H9 (cell line): ENCODE results near the gene SLC30A1. TPM values are rescaled to one million over a fixed set of nuclear protein-coding genes. Genes with fewer than 3 reads are reported as not detected.
A peak's percentile ranks its signal among the peaks of the same experiment; 100 is the strongest.

Source experiments
- DNase-seq: peaks from one replicate; pipeline ENCODE4 v3.0.0-alpha.2; 2017
- H2AFZ ChIP-seq: one replicate; pipeline ENCODE4 v1.6.1; 2013; ENCODE audit warnings: mild to moderate bottlenecking, low read length, control low read depth, moderate library complexity
- H2AK5ac ChIP-seq: 2 replicates; pipeline ENCODE4 v1.6.1; 2013; ENCODE audit warnings: low read length, control low read depth, mixed read lengths; ENCODE audit not compliant: insufficient read length
- H2BK120ac ChIP-seq: one replicate; pipeline ENCODE4 v1.6.1; 2013; ENCODE audit warnings: low read depth, mild to moderate bottlenecking, low read length, control low read depth, inconsistent platforms; ENCODE audit not compliant: poor library complexity, severe bottlenecking
- H2BK12ac ChIP-seq: 2 replicates; pipeline ENCODE4 v1.6.1; 2013; ENCODE audit warnings: low read length, control low read depth, mixed read lengths, low read depth; ENCODE audit not compliant: insufficient read length
- H2BK15ac ChIP-seq: 2 replicates; pipeline ENCODE4 v1.6.1; 2013; ENCODE audit warnings: low read depth, low read length, control low read depth
- H2BK20ac ChIP-seq: one replicate; pipeline ENCODE4 v1.6.1; 2013; ENCODE audit warnings: low read depth, mild to moderate bottlenecking, low read length, control low read depth, inconsistent platforms; ENCODE audit not compliant: poor library complexity, severe bottlenecking
- H2BK5ac ChIP-seq: 2 replicates; pipeline ENCODE4 v1.6.1; 2013; ENCODE audit warnings: low read length, control low read depth, mixed read lengths; ENCODE audit not compliant: insufficient read length
- H3K14ac ChIP-seq: 2 replicates; pipeline ENCODE4 v1.6.1; 2013; ENCODE audit warnings: low read length, control low read depth; ENCODE audit not compliant: insufficient read depth
- H3K18ac ChIP-seq: 2 replicates; pipeline ENCODE4 v1.6.1; 2013; ENCODE audit warnings: low read depth, mild to moderate bottlenecking, mixed read lengths, low read length, control low read depth; ENCODE audit not compliant: insufficient read length
- H3K23ac ChIP-seq: 2 replicates; pipeline ENCODE4 v1.6.1; 2013; ENCODE audit warnings: low read length, control low read depth, mixed read lengths, low read depth; ENCODE audit not compliant: insufficient read length
- H3K23me2 ChIP-seq: 2 replicates; pipeline ENCODE4 v1.6.1; 2013; ENCODE audit warnings: low read depth, mild to moderate bottlenecking, mixed read lengths, low read length, control low read depth; ENCODE audit not compliant: insufficient read length, poor library complexity, severe bottlenecking
- H3K27ac ChIP-seq: 2 replicates; pipeline ENCODE4 v1.5.1; 2013; ENCODE audit warnings: low read length, control low read depth, mixed read lengths, low read depth; ENCODE audit not compliant: insufficient read length
- H3K27me3 ChIP-seq: 2 replicates; pipeline ENCODE4 v1.6.1; 2013; ENCODE audit warnings: low read length, control low read depth, inconsistent platforms; ENCODE audit not compliant: insufficient read depth
- H3K4ac ChIP-seq: 2 replicates; pipeline ENCODE4 v1.6.1; 2013; ENCODE audit warnings: low read depth, mild to moderate bottlenecking, control low read depth, inconsistent platforms, low read length, moderate library complexity
- H3K4me1 ChIP-seq: 2 replicates; pipeline ENCODE4 v1.6.1; 2013; ENCODE audit warnings: low read length, control low read depth, inconsistent platforms; ENCODE audit not compliant: insufficient read depth
- H3K4me2 ChIP-seq: 2 replicates; pipeline ENCODE4 v1.6.1; 2013; ENCODE audit warnings: low read length, control low read depth, mixed read lengths; ENCODE audit not compliant: insufficient read length, insufficient read depth
- H3K56ac ChIP-seq: 2 replicates; pipeline ENCODE4 v1.6.1; 2013; ENCODE audit warnings: low read depth, mild to moderate bottlenecking, mixed read lengths, low read length, control low read depth; ENCODE audit not compliant: insufficient read length
- H3K79me1 ChIP-seq: 2 replicates; pipeline ENCODE4 v1.6.1; 2013; ENCODE audit warnings: low read depth, mild to moderate bottlenecking, moderate library complexity, low read length, control low read depth, inconsistent platforms; ENCODE audit not compliant: insufficient read depth, poor library complexity, severe bottlenecking
- H3K79me2 ChIP-seq: 2 replicates; pipeline ENCODE4 v1.6.1; 2013; ENCODE audit warnings: low read length, control low read depth, inconsistent platforms; ENCODE audit not compliant: insufficient read depth
- H3K9ac ChIP-seq: 2 replicates; pipeline ENCODE4 v1.6.1; 2013; ENCODE audit warnings: low read length, control low read depth, mixed read lengths; ENCODE audit not compliant: insufficient read length; ENCODE audit errors: extremely low read depth
- H3K9me3 ChIP-seq: one replicate; pipeline ENCODE4 v1.6.1; 2013; ENCODE audit warnings: low read depth, low read length, inconsistent platforms; ENCODE audit not compliant: control insufficient read depth
- H3T11ph ChIP-seq: one replicate; pipeline ENCODE4 v1.6.1; 2013; ENCODE audit warnings: mild to moderate bottlenecking, low read length, control low read depth, inconsistent platforms
- H4K20me1 ChIP-seq: one replicate; pipeline ENCODE4 v1.6.1; 2013; ENCODE audit not compliant: control insufficient read depth, insufficient read length, insufficient read depth
- H4K5ac ChIP-seq: 2 replicates; pipeline ENCODE4 v1.6.1; 2013; ENCODE audit warnings: low read depth, mild to moderate bottlenecking, mixed read lengths, low read length, control low read depth; ENCODE audit not compliant: insufficient read length
- H4K8ac ChIP-seq: replicated peaks from 2 replicates; pipeline ENCODE4 v1.6.1; 2013; ENCODE audit warnings: low read length, control low read depth, mixed read lengths, low read depth; ENCODE audit not compliant: insufficient read length
- H4K91ac ChIP-seq: 2 replicates; pipeline ENCODE4 v1.6.1; 2013; ENCODE audit warnings: low read depth, mild to moderate bottlenecking, moderate library complexity, mixed read lengths, low read length, control low read depth; ENCODE audit not compliant: insufficient read length
- H3K27ac Mint-ChIP-seq, 3 experiments: 2 replicates in 2 of 3; 3 replicates in 1 of 3; pipeline ENCODE4 v1.8.0; 2020 to 2021; ENCODE audit warnings: mixed read lengths in 3 of 3, mild to moderate bottlenecking in 1 of 3, moderate library complexity in 1 of 3
- H3K27me3 Mint-ChIP-seq: 2 replicates; pipeline ENCODE4 v1.8.0; 2021; ENCODE audit warnings: low read depth, mild to moderate bottlenecking, moderate library complexity, mixed read lengths
- H3K36me3 Mint-ChIP-seq, 3 experiments: 2 replicates in 2 of 3; 3 replicates in 1 of 3; pipeline ENCODE4 v1.8.0; 2020 to 2021; ENCODE audit warnings: low read depth in 3 of 3, mixed read lengths in 3 of 3; ENCODE audit not compliant: insufficient read depth in 1 of 3
- H3K4me1 Mint-ChIP-seq, 2 experiments: 2 replicates each; pipeline ENCODE4 v1.8.0; 2020; ENCODE audit warnings: mixed read lengths in 2 of 2
- H3K4me3 Mint-ChIP-seq, 2 experiments: 2 replicates in 1 of 2; 3 replicates in 1 of 2; pipeline ENCODE4 v1.8.0; 2020 to 2021; ENCODE audit warnings: mild to moderate bottlenecking in 2 of 2, mixed read lengths in 2 of 2, moderate library complexity in 1 of 2
- H3K9me3 Mint-ChIP-seq, 2 experiments: 2 replicates in 1 of 2; 3 replicates in 1 of 2; pipeline ENCODE4 v1.8.0; 2020; ENCODE audit warnings: mild to moderate bottlenecking in 2 of 2, mixed read lengths in 2 of 2, moderate library complexity in 1 of 2
- CTCF ChIP-seq: fragments of 200-600 bp; sonication (generic); conservative IDR thresholded peaks from 3 replicates; pipeline ENCODE4 v1.8.0; 2021; ENCODE audit warnings: antibody characterized with exemption, mild to moderate bottlenecking
- WGBS: extraction: QIAGEN DNeasy Blood & Tissue Kit; methylation state at CpG from one replicate; pipeline ENCODE4 v1.1.7; 2013; ENCODE audit warnings: missing lambda C conversion rate, low lambda C conversion rate, mixed read lengths; ENCODE audit not compliant: insufficient read length; ENCODE audit errors: extremely low coverage; 5-methylcytosine and 5-hydroxymethylcytosine counted together
- total RNA-seq: library from RNA; stranded (reverse); gene quantifications from 2 replicates; pipeline ENCODE4 v1.2.1, GENCODE V29; 2021

Gene SLC30A1
- total RNA-seq, 1 experiment from 2014 or later = 17.1 TPM

DNA sequence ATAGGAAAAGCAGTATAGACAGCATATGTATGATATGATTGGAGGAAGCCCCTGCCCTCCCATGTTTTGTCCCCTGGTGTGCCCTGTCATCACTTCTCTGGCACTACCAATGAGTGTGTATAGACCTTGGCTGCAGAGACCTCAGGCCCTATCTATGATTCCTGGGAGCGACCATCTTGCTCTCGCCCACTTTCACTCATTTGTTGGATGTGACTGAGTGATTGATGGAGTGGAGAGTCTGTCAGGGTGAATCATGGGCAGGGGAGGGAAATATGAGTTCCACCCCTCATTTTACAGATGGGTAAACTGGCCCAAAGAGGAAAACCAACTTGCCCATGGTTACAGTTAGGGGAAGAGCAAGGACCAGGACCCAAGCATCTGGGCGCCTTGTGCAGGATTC, 14.9 kb downstream of the SLC30A1 start:
- Histone ChIP-seq H4K5ac (no peak overlapping the region), H3K4ac (no peak overlapping the region), H3K14ac (no peak overlapping the region), H3K27ac (no peak overlapping the region), H3K23me2 (no peaks in the 10 kb centered on the region), H3K18ac (no peak overlapping the region), H2AK5ac (no peak overlapping the region), H4K91ac (no peak overlapping the region), H3K9ac (no peak overlapping the region), H3K56ac (no peak overlapping the region), H3K4me2 (no peak overlapping the region), H3K79me2 (no peaks in the 10 kb centered on the region), H2BK15ac (no peak overlapping the region), H2BK5ac (no peak overlapping the region), H3K79me1 (no peaks in the 10 kb centered on the region), H2AFZ (no peak overlapping the region), H4K8ac (no peak overlapping the region), H2BK20ac (no peak overlapping the region), H2BK120ac (no peak overlapping the region), H3K27me3 (no peaks in the 10 kb centered on the region), H3K4me1 (no peaks in the 10 kb centered on the region), H4K20me1 (no peaks in the 10 kb centered on the region), H3T11ph (no peak overlapping the region), H2BK12ac (no peak overlapping the region), H3K9me3 (no peaks in the 10 kb centered on the region), H3K23ac (no peak overlapping the region)
- Mint-ChIP-seq H3K27me3 (no peaks in the 10 kb centered on the region), H3K36me3 (no peaks in the 10 kb centered on the region), H3K4me3 (no peak overlapping the region), H3K27ac (peak overlapping the region in 1 of 3 experiments; percentile 6; a peak in 1 of 7 replicates), H3K9me3 (no peaks in the 10 kb centered on the region), H3K4me1 (no peaks in the 10 kb centered on the region)
- no peak for TF ChIP-seq CTCF
- DNase-seq = no peak
- WGBS = no CpG with 5 or more reads among the region's 3 CpGs
